Astrocyte (in vitro differentiated cells and primary cell): ENCODE measurements around the gene CSF1. TPM values are rescaled to one million over a fixed set of nuclear protein-coding genes. Genes with fewer than 3 reads are reported as not detected.

ENCODE experiments used
- DNase-seq: peaks from one replicate; pipeline ENCODE4 v3.0.0-alpha.2; 2010; ENCODE audit warnings: low read depth
- FAIRE-seq: peaks from 2 replicates; lab custom pipeline; 2011; peaks lifted over from hg19 to GRCh38; lab: Jason Lieb, UNC
- H2AFZ ChIP-seq: 2 replicates; pipeline ENCODE4 v1.6.0; 2012; ENCODE audit warnings: low read depth, low read length, inconsistent platforms
- H3K27ac ChIP-seq: 2 replicates; pipeline ENCODE4 v1.5.1; 2011; ENCODE audit warnings: low read depth, low read length, inconsistent platforms
- H3K27me3 ChIP-seq: 2 replicates; pipeline ENCODE4 v1.6.0; 2011; ENCODE audit warnings: low read length, inconsistent platforms; ENCODE audit not compliant: insufficient read depth
- H3K36me3 ChIP-seq: 2 replicates; pipeline ENCODE4 v1.5.1; 2011; ENCODE audit warnings: low read length, inconsistent platforms; ENCODE audit not compliant: insufficient read depth
- H3K4me1 ChIP-seq: 2 replicates; pipeline ENCODE4 v1.5.1; 2011; ENCODE audit warnings: low read length, inconsistent platforms; ENCODE audit not compliant: insufficient read depth
- H3K4me2 ChIP-seq: 2 replicates; pipeline ENCODE4 v1.6.0; 2012; ENCODE audit warnings: low read length, inconsistent platforms
- H3K4me3 ChIP-seq: 2 replicates; pipeline ENCODE4 v1.5.1; 2011; ENCODE audit warnings: low read depth, mild to moderate bottlenecking, low read length, inconsistent platforms; ENCODE audit not compliant: insufficient read depth
- H3K79me2 ChIP-seq: 2 replicates; pipeline ENCODE4 v1.6.0; 2012; ENCODE audit warnings: mild to moderate bottlenecking, low read length, inconsistent platforms; ENCODE audit not compliant: insufficient read depth
- H3K9ac ChIP-seq: 2 replicates; pipeline ENCODE4 v1.6.0; 2012; ENCODE audit warnings: mild to moderate bottlenecking, low read length, inconsistent platforms
- H3K9me3 ChIP-seq: 2 replicates; pipeline ENCODE4 v1.5.1; 2012; ENCODE audit warnings: low read depth, mild to moderate bottlenecking, low read length, inconsistent platforms; ENCODE audit not compliant: insufficient read depth
- H4K20me1 ChIP-seq: 2 replicates; pipeline ENCODE4 v1.6.0; 2012; ENCODE audit warnings: low read length, inconsistent platforms; ENCODE audit not compliant: insufficient read depth
- H3K27ac Mint-ChIP-seq: one replicate; pipeline ENCODE4 v1.8.0; 2021; ENCODE audit warnings: mild to moderate bottlenecking, mixed read lengths; ENCODE audit not compliant: unreplicated experiment
- H3K27me3 Mint-ChIP-seq: one replicate; pipeline ENCODE4 v1.8.0; 2021; ENCODE audit warnings: low read depth, mixed read lengths; ENCODE audit not compliant: unreplicated experiment
- H3K36me3 Mint-ChIP-seq: one replicate; pipeline ENCODE4 v1.8.0; 2021; ENCODE audit warnings: low read depth, mixed read lengths; ENCODE audit not compliant: unreplicated experiment
- H3K4me1 Mint-ChIP-seq: one replicate; pipeline ENCODE4 v1.8.0; 2021; ENCODE audit warnings: low read depth, mixed read lengths; ENCODE audit not compliant: unreplicated experiment
- H3K4me3 Mint-ChIP-seq: one replicate; pipeline ENCODE4 v1.8.0; 2021; ENCODE audit warnings: mild to moderate bottlenecking, moderate library complexity, mixed read lengths; ENCODE audit not compliant: unreplicated experiment
- H3K9me3 Mint-ChIP-seq: one replicate; pipeline ENCODE4 v1.8.0; 2021; ENCODE audit warnings: mild to moderate bottlenecking, mixed read lengths; ENCODE audit not compliant: unreplicated experiment
- EZH2 ChIP-seq: IDR thresholded peaks from 2 replicates; pipeline ENCODE4 v1.6.1; 2012; ENCODE audit warnings: mild to moderate bottlenecking, low read length, inconsistent platforms; ENCODE audit not compliant: insufficient read depth
- total RNA-seq: library from RNA; stranded (reverse); gene quantifications from 2 replicates; pipeline ENCODE4 v1.2.1, GENCODE V29; 2021
- TF ChIP-seq, protein P1 (sequence below): IDR thresholded peaks from 2 replicates; pipeline ENCODE4 v1.5.1; 2011; ENCODE audit warnings: low read depth, mild to moderate bottlenecking, inconsistent platforms, low read length, moderate library complexity; ENCODE audit not compliant: insufficient read depth

Gene CSF1
- total RNA-seq, 1 donor from 2014 or later: 12.3 TPM

DNA sequence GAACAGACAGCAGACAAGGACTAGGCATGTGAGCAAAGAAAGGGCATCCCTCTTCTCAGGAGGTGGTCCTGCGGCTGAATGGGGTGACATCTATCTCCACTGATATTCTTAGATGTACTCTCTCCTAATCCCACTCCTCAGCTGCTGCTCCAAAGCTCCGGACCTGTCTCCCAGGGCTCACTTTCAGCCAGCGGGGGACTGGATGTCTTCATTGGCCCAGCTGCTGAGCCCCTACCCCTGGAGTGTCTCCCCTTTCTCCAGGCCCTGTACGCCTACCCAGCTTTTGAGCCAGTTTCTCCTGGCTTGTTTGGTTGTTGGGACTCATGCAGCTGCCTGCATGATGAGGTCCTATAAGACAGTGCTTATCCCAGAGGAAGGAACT is 28.8 kb upstream of the CSF1 start:
- DNase-seq (no peak), FAIRE-seq (no peak)
- peaks cover 3% of the 10 kb centered on the region for H3K9me3 Mint-ChIP-seq
- no peak overlapping the region for H3K27ac Mint-ChIP-seq
- H3K27me3 ChIP-seq: no peaks in the 10 kb centered on the region
- peak overlapping the region; percentile 11 for H3K4me2 ChIP-seq
- no peak overlapping the region for H3K27ac ChIP-seq
- no peaks in the 10 kb centered on the region for H3K36me3 ChIP-seq
- H4K20me1 ChIP-seq: no peaks in the 10 kb centered on the region
- peaks cover 29% of the 10 kb centered on the region for H3K27me3 Mint-ChIP-seq
- no peaks in the 10 kb centered on the region for H3K79me2 ChIP-seq
- no peak overlapping the region for H2AFZ ChIP-seq
- peaks cover 1% of the 10 kb centered on the region for H3K36me3 Mint-ChIP-seq
- no peak overlapping the region for H3K4me3 ChIP-seq
- H3K4me3 Mint-ChIP-seq: no peak overlapping the region
- no peak overlapping the region for H3K9ac ChIP-seq
- H3K4me1 ChIP-seq: peaks cover 22% of the 10 kb centered on the region
- H3K9me3 ChIP-seq: no peaks in the 10 kb centered on the region
- H3K4me1 Mint-ChIP-seq: peaks cover 29% of the 10 kb centered on the region
- TF ChIP-seq, protein P1, sequence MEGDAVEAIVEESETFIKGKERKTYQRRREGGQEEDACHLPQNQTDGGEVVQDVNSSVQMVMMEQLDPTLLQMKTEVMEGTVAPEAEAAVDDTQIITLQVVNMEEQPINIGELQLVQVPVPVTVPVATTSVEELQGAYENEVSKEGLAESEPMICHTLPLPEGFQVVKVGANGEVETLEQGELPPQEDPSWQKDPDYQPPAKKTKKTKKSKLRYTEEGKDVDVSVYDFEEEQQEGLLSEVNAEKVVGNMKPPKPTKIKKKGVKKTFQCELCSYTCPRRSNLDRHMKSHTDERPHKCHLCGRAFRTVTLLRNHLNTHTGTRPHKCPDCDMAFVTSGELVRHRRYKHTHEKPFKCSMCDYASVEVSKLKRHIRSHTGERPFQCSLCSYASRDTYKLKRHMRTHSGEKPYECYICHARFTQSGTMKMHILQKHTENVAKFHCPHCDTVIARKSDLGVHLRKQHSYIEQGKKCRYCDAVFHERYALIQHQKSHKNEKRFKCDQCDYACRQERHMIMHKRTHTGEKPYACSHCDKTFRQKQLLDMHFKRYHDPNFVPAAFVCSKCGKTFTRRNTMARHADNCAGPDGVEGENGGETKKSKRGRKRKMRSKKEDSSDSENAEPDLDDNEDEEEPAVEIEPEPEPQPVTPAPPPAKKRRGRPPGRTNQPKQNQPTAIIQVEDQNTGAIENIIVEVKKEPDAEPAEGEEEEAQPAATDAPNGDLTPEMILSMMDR: no peak
- TF ChIP-seq EZH2: no peak

DNA sequence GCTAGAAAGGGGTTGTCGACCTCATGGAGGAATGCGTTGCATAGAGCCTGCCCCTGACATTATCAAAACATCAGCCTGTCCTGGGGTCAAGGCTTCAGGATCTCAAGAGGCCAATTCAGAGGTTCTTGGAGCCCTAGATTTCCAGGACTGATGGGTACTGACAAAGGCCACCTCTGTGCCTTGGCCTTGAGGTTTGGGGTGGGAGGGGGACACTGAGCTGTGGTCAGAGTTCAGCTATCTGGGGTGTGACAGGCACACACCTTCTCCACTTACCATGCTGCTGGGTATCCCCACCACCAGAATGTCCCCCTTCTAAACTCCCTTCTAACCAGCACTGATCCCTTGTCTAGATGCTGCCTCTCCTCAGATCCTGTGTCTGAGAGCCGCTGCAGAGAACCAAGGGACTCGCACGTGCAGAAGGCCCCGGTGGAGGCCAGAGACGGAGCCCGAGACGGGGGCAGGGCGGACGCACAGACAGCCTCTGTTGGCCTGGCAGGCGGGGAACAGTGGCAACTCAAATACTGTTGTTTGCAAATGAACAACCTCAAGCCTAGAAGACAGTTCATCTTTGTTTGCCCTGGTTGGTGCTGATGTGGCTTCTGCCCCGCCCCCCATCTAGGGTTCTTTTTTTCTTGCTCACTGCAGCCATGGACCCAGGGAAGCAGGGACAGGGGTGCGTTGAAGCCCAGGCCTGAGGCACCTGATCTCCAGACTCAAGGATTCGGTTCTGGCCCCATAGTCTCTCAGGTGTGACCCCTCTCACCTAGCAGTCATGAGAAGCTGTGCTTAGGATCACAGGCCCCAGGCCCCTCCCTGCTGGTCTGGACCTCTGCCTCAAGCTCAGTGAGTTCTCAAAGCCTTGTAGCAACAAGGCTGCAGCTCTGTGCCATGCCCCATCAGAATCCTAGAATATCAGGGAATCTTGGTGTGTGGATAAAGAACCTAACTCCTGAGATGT is 28.1 kb upstream of the CSF1 start:
- H3K36me3 ChIP-seq: no peaks in the 10 kb centered on the region
- Mint-ChIP-seq H3K36me3 (peaks cover 1% of the 10 kb centered on the region), H3K9me3 (peaks cover 6% of the 10 kb centered on the region), H3K4me3 (no peak overlapping the region), H3K27me3 (peaks cover 36% of the 10 kb centered on the region), H3K27ac (no peak overlapping the region), H3K4me1 (peaks cover 26% of the 10 kb centered on the region)
- H3K4me2 ChIP-seq: no peak overlapping the region
- no peaks in the 10 kb centered on the region for H3K9me3 ChIP-seq
- no peak for FAIRE-seq
- no peaks in the 10 kb centered on the region for H4K20me1 ChIP-seq
- no peak for DNase-seq
- no peaks in the 10 kb centered on the region for H3K79me2 ChIP-seq
- H2AFZ ChIP-seq: no peak overlapping the region
- H3K4me3 ChIP-seq: no peak overlapping the region
- H3K4me1 ChIP-seq: peaks cover 17% of the 10 kb centered on the region
- H3K9ac ChIP-seq: no peak overlapping the region
- TF ChIP-seq, protein P1: no peak
- TF ChIP-seq EZH2: no peak
- H3K27ac ChIP-seq: no peak overlapping the region
- no peaks in the 10 kb centered on the region for H3K27me3 ChIP-seq
